Nephron (organoid): Measurements from ENCODE around the gene CAV2.

Experiments
- H3K27ac Mint-ChIP-seq, 3 experiments: 2 replicates each; pipeline ENCODE4 v1.8.0; 2020; ENCODE audit warnings: mixed read lengths in 3 of 3, mild to moderate bottlenecking in 2 of 3, moderate library complexity in 1 of 3
- H3K27me3 Mint-ChIP-seq: 2 replicates; pipeline ENCODE4 v1.8.0; 2021; ENCODE audit warnings: low read depth, mild to moderate bottlenecking, moderate library complexity, mixed read lengths
- H3K36me3 Mint-ChIP-seq: 2 replicates; pipeline ENCODE4 v1.8.0; 2020; ENCODE audit warnings: low read depth, mixed read lengths
- H3K4me1 Mint-ChIP-seq: 2 replicates; pipeline ENCODE4 v1.8.0; 2020; ENCODE audit warnings: mixed read lengths
- H3K4me3 Mint-ChIP-seq, 3 experiments: 2 replicates each; pipeline ENCODE4 v1.8.0; 2020; ENCODE audit warnings: mild to moderate bottlenecking in 3 of 3, mixed read lengths in 3 of 3, moderate library complexity in 2 of 3
- H3K9me3 Mint-ChIP-seq: 2 replicates; pipeline ENCODE4 v1.8.0; 2020; ENCODE audit warnings: mixed read lengths
- TF ChIP-seq, protein P1 (sequence below), 3 experiments: fragments of 200-600 bp; sonication (generic); IDR thresholded peaks; one replicate each; pipeline ENCODE4 v1.5.0; 2021; ENCODE audit warnings: antibody characterized with exemption in 3 of 3; ENCODE audit not compliant: unreplicated experiment in 3 of 3

Gene CAV2

DNA sequence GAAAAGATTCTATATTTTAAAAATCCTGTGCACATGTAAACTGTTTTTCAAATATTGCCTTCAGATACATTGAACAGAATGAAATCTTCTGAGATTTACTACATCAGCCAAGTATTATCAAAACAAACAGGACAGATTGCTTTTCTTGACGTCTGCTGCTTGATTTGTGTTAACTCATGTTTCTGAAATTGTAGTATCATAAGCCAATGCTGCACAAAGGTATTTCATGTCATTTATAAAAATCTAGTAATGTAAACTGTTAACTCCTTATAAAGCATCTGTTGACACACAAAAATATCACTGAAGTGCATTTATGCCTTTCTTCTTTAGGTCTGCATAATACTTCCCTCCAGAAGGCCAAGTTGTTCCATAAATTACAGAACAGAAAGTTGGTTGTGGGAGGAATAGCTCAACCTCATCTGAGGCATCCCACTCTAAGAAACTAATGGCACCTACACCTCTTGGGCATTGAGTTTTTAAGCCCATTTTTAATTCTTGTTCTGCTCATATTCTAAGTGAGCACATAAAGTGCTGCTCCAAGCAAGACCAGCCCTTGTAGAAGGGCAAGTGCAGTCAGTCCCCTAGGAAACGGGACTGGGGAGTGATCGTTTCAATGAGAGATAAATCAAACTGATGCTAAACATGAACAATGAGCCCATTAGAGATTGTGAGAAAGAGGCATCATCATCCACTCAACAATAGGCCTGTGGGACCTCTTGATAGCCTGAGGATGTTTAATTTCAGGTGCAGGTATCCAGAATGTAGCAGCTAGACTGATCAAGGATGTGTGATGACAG lies 53.8 kb downstream of the CAV2 start:
- TF ChIP-seq, protein P1, sequence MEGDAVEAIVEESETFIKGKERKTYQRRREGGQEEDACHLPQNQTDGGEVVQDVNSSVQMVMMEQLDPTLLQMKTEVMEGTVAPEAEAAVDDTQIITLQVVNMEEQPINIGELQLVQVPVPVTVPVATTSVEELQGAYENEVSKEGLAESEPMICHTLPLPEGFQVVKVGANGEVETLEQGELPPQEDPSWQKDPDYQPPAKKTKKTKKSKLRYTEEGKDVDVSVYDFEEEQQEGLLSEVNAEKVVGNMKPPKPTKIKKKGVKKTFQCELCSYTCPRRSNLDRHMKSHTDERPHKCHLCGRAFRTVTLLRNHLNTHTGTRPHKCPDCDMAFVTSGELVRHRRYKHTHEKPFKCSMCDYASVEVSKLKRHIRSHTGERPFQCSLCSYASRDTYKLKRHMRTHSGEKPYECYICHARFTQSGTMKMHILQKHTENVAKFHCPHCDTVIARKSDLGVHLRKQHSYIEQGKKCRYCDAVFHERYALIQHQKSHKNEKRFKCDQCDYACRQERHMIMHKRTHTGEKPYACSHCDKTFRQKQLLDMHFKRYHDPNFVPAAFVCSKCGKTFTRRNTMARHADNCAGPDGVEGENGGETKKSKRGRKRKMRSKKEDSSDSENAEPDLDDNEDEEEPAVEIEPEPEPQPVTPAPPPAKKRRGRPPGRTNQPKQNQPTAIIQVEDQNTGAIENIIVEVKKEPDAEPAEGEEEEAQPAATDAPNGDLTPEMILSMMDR (IDR thresholded peaks at IDR 0.05; ENCODE audit: unreplicated experiment in 3 of 3): no peak
- H3K4me1 Mint-ChIP-seq: peaks cover 14% of the 10 kb centered on the region
- peaks cover 5% of the 10 kb centered on the region for H3K27me3 Mint-ChIP-seq
- H3K4me3 Mint-ChIP-seq: no peak overlapping the region
- no peaks in the 10 kb centered on the region for H3K36me3 Mint-ChIP-seq
- no peaks in the 10 kb centered on the region for H3K9me3 Mint-ChIP-seq
- H3K27ac Mint-ChIP-seq: no peak overlapping the region

DNA sequence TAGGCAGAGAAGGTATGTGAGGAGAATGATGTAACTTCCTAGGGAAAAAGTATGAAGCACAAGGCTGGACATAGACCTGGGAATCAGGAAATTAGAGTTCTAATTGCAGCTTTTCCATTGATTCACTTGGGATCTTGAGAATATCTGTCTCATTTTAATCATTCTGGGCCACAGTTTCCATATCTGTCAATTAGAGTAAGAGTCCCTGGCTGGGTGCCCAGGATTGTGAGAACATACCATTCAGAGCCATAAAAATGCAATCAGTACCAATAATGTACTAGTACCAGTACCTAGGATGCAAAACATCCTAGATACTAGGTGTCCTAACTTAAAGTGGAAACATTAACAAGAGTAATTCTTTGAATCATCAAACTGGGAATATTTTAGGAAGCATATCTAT lies 54.9 kb downstream of the CAV2 start:
- no peaks in the 10 kb centered on the region for H3K9me3 Mint-ChIP-seq
- H3K4me3 Mint-ChIP-seq: no peak overlapping the region
- peaks cover 14% of the 10 kb centered on the region for H3K4me1 Mint-ChIP-seq
- H3K27me3 Mint-ChIP-seq: peaks cover 5% of the 10 kb centered on the region
- TF ChIP-seq, protein P1 (IDR thresholded peaks at IDR 0.05; ENCODE audit: unreplicated experiment in 3 of 3): no peak
- no peaks in the 10 kb centered on the region for H3K36me3 Mint-ChIP-seq
- no peak overlapping the region for H3K27ac Mint-ChIP-seq

DNA sequence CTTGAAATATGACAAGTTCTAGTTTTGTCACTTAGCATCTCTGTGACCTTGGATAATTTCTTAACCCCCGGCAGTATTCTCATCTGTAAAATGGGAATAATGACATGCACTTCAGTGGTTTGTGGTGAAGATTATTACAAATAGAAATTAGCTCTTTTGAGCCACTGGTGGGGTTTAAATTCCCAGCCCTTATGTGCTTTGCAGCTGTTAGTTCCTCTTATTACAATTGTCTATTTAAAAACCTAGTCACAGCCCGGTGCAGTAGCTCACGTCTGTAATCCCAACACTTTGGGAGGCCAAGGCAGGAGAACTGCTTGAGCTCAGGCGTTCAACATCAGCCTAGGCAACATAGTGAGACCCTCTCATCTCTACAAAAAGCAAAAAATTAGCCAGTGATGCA lies 55.4 kb downstream of the CAV2 start:
- H3K4me1 Mint-ChIP-seq: peaks cover 14% of the 10 kb centered on the region
- no peak overlapping the region for H3K27ac Mint-ChIP-seq

DNA sequence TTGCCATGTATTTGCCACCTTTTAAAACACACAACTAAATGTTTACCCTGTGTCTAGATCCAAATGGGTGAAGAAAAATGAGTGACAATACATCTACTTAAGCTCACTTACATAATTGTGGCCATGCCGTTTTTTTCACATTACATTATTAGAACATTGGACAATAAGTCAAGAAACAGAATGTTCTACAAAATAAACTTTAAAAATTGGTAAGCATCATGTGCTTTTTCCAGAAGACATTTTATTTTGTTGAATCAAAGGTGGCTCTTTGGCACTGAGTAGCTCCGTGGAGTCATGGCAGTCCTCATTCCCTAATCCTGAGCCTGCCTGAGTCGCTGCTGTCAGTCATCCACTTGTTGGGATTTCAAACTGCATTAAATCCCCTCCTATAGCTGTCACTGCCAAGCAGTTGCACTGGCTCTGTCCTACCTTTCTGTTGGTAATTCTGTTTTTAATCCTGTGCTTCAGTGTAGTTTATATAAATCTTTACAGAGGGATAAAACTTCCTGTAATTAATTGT lies 57.6 kb downstream of the CAV2 start:
- peaks cover 19% of the 10 kb centered on the region for H3K4me1 Mint-ChIP-seq
- TF ChIP-seq, protein P1 (IDR thresholded peaks at IDR 0.05; ENCODE audit: unreplicated experiment in 3 of 3): no peak
- H3K9me3 Mint-ChIP-seq: no peaks in the 10 kb centered on the region
- H3K36me3 Mint-ChIP-seq: no peaks in the 10 kb centered on the region
- H3K4me3 Mint-ChIP-seq: no peak overlapping the region
- peaks cover 9% of the 10 kb centered on the region for H3K27me3 Mint-ChIP-seq
- no peak overlapping the region for H3K27ac Mint-ChIP-seq

More for the DNA sequence above, 55.4 kb downstream of the CAV2 start:
- Mint-ChIP-seq H3K9me3 (no peaks in the 10 kb centered on the region), H3K36me3 (no peaks in the 10 kb centered on the region), H3K4me3 (no peak overlapping the region), H3K27me3 (peaks cover 5% of the 10 kb centered on the region)
- TF ChIP-seq, protein P1 (IDR thresholded peaks at IDR 0.05; ENCODE audit: unreplicated experiment in 3 of 3): no peak

DNA sequence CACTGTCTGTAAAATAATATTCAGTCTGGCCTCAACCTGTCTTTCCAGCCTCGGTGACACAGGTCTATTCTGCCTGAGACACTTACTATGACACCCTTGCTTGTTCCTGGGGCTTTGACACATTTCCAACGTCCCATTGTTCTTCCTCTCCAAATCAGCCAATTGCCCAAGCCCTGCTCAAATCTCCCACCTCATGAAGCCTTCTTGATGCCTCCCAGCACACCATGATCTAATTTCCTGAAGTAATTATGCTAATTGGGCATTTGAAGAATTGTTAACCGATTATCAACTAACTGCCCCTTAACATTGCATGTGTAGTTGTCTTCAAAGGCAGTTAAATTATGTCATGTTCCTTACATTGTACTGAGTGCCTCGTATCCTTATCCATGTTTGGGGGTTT lies 58.4 kb downstream of the CAV2 start:
- Mint-ChIP-seq H3K27ac (no peak overlapping the region), H3K4me3 (no peak overlapping the region), H3K9me3 (no peaks in the 10 kb centered on the region), H3K36me3 (no peaks in the 10 kb centered on the region), H3K27me3 (peaks cover 13% of the 10 kb centered on the region), H3K4me1 (peaks cover 19% of the 10 kb centered on the region)
- TF ChIP-seq, protein P1 (IDR thresholded peaks at IDR 0.05; ENCODE audit: unreplicated experiment in 3 of 3): no peak
